OCI-LY7 (cell line): ENCODE data around the gene FGGY. TPM values are rescaled to one million over a fixed set of nuclear protein-coding genes. Genes with fewer than 3 reads are reported as not detected.

Experiments used
- BruUV-seq: library from RNA; stranded (reverse); fragments of 400-500 nt; replicated peaks from 2 replicates; lab custom pipeline; 2021; lab: Mats Ljungman, UMichigan
- CTCF ChIA-PET: fragments of 300-600 bp; sonication (Branson Sonifier 250); formaldehyde crosslinking; loops from one replicate; lab custom pipeline; 2022; ENCODE audit warnings: antibody characterized with exemption; ENCODE audit not compliant: unreplicated experiment; lab: Charles Lee
- POLR2A ChIA-PET: fragments of 300-600 bp; sonication (Branson Sonifier 250); formaldehyde crosslinking; loops from one replicate; lab custom pipeline; 2022; ENCODE audit warnings: antibody characterized with exemption; lab: Charles Lee
- DNase-seq: peaks from one replicate; pipeline ENCODE4 v3.0.0-alpha.2; 2015; ENCODE audit warnings: low spot score
- H2AFZ ChIP-seq: fragments of 200-600 bp; sonication (generic), shearing (Covaris generic); 2 replicates; pipeline ENCODE4 v1.6.1; 2014; ENCODE audit warnings: mild to moderate bottlenecking, antibody characterized with exemption, low read length, moderate library complexity
- H3K27ac ChIP-seq: fragments of 200-600 bp; sonication (generic); 2 replicates; pipeline ENCODE4 v1.5.1; 2014; ENCODE audit warnings: mixed run types, low read depth, mild to moderate bottlenecking, moderate library complexity, low read length, inconsistent platforms; ENCODE audit not compliant: poor library complexity, severe bottlenecking
- H3K36me3 ChIP-seq: fragments of 200-600 bp; sonication (generic); 2 replicates; pipeline ENCODE4 v1.6.1; 2014; ENCODE audit warnings: mild to moderate bottlenecking, antibody characterized with exemption, low read length, moderate library complexity, mixed read lengths; ENCODE audit not compliant: insufficient read depth
- H3K4me1 ChIP-seq: fragments of 200-600 bp; sonication (generic); 2 replicates; pipeline ENCODE4 v1.5.1; 2014; ENCODE audit warnings: mild to moderate bottlenecking, low read length; ENCODE audit not compliant: insufficient read depth, poor library complexity, severe bottlenecking
- H3K4me2 ChIP-seq: fragments of 200-600 bp; sonication (generic); 2 replicates; pipeline ENCODE4 v1.6.1; 2014; ENCODE audit warnings: mild to moderate bottlenecking, low read length
- H3K4me3 ChIP-seq: fragments of 200-600 bp; sonication (generic); 2 replicates; pipeline ENCODE4 v1.5.1; 2014; ENCODE audit warnings: mild to moderate bottlenecking, low read depth, low read length; ENCODE audit not compliant: poor library complexity, severe bottlenecking
- H3K79me2 ChIP-seq: fragments of 200-600 bp; sonication (generic); 2 replicates; pipeline ENCODE4 v1.6.1; 2016; ENCODE audit warnings: low read depth, mild to moderate bottlenecking, low read length, moderate library complexity, mixed read lengths; ENCODE audit not compliant: insufficient read depth
- H3K9me2 ChIP-seq: fragments of 200-600 bp; sonication (generic); 2 replicates; pipeline ENCODE4 v1.6.1; 2016; ENCODE audit warnings: mild to moderate bottlenecking, low read length, mixed read lengths; ENCODE audit not compliant: insufficient read depth
- H3K9me3 ChIP-seq: fragments of 200-600 bp; sonication (generic); 2 replicates; pipeline ENCODE4 v1.6.1; 2014; ENCODE audit warnings: mild to moderate bottlenecking, mixed run types, low read length, mixed read lengths
- H4K20me1 ChIP-seq: fragments of 200-600 bp; sonication (generic); 2 replicates; pipeline ENCODE4 v1.6.1; 2014; ENCODE audit warnings: mild to moderate bottlenecking, antibody characterized with exemption, low read length, moderate library complexity, mixed read lengths; ENCODE audit not compliant: insufficient read depth
- EZH2phosphoT487 ChIP-seq: fragments of 200-600 bp; sonication (generic); IDR thresholded peaks from 2 replicates; pipeline ENCODE4 v1.6.1; 2018; ENCODE audit warnings: low read depth, borderline replicate concordance, mild to moderate bottlenecking, mixed run types, antibody characterized with exemption, low read length, moderate library complexity, mixed read lengths
- intact Hi-C: fragments of 100-400 bp; cut with micrococcal nuclease; formaldehyde crosslinking; loops from one replicate; pipeline ENCODE4 v1.10.0; 2022; ENCODE audit not compliant: unreplicated experiment
- total RNA-seq, 2 experiments: library from RNA; depleted of rRNA in 1 of 2; stranded (reverse); fragments of >200 nt in 1 of 2; shearing (Covaris generic) in 1 of 2; gene quantifications; 2 replicates each; pipeline ENCODE4 v1.2.3, GENCODE V29; 2014 to 2022
- TF ChIP-seq, protein P1 (sequence below): fragments of 200-600 bp; sonication (generic); conservative IDR thresholded peaks from 2 replicates; pipeline ENCODE4 v1.5.1; 2014; ENCODE audit warnings: mild to moderate bottlenecking, antibody characterized with exemption, low read length, moderate library complexity, mixed read lengths

Gene FGGY
- total RNA-seq, 2 experiments from 2014 or later = 0.63 to 4.5 TPM

DNA sequence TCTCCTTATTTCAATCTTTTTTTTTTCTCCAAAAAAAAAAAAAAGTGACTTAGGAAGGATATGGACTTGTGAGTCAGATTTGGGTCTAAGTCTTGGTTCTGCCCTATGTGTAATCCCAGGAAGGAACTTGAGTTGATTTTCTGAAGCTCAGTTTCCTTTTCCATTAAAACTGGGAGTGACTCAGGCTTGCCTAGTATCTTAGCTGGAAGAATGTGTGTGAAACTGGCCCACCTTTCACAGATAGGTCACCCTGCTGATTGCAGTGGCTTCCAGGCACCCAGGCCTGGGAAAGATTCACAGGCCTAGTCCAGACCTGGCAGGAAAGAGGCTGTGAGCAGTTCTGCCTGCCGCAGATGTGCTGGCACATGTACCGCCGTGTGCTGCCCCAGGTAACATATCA lies 299.5 kb downstream of the FGGY start:
- H3K9me3 ChIP-seq = no peaks in the 10 kb centered on the region
- DNase-seq = no peak
- intact Hi-C loops = no loop called here
- CTCF ChIA-PET = no interaction called here
- H3K4me3 ChIP-seq = no peak overlapping the region
- H3K4me1 ChIP-seq = no peaks in the 10 kb centered on the region
- no peaks in the 10 kb centered on the region for H3K9me2 ChIP-seq
- no peak for TF ChIP-seq EZH2phosphoT487
- TF ChIP-seq, protein P1, sequence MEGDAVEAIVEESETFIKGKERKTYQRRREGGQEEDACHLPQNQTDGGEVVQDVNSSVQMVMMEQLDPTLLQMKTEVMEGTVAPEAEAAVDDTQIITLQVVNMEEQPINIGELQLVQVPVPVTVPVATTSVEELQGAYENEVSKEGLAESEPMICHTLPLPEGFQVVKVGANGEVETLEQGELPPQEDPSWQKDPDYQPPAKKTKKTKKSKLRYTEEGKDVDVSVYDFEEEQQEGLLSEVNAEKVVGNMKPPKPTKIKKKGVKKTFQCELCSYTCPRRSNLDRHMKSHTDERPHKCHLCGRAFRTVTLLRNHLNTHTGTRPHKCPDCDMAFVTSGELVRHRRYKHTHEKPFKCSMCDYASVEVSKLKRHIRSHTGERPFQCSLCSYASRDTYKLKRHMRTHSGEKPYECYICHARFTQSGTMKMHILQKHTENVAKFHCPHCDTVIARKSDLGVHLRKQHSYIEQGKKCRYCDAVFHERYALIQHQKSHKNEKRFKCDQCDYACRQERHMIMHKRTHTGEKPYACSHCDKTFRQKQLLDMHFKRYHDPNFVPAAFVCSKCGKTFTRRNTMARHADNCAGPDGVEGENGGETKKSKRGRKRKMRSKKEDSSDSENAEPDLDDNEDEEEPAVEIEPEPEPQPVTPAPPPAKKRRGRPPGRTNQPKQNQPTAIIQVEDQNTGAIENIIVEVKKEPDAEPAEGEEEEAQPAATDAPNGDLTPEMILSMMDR = no peak
- POLR2A ChIA-PET = interaction anchor here (0.7 kb wide), 1 partner anchor 33 kb away, joined by 3 read pairs; no protein-coding TSS in a partner anchor
- H3K4me2 ChIP-seq = no peak overlapping the region
- H4K20me1 ChIP-seq = no peaks in the 10 kb centered on the region
- no peaks in the 10 kb centered on the region for H3K36me3 ChIP-seq
- H3K79me2 ChIP-seq = no peaks in the 10 kb centered on the region
- no peak overlapping the region for H2AFZ ChIP-seq
- no peak overlapping the region for H3K27ac ChIP-seq
- no TSS peak for BruUV-seq

DNA sequence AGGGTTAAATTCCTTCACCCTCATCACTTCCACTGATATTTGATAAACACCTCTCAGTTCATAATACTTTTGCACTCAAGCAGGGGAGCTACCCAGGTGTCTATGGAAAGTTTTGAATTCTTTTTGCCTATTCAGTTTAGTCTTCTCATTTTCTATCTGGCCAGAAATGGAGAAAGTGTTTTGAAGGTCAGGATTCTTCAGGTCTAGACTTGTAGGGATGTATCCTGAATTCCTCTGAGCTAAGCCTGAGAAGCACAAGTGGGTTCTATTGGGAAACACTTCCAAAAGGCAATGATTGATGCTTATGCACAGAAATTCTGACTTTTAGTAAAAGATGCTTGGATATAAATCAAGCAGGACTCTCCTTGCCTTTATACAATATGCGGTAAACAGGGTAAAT lies 300.1 kb downstream of the FGGY start:
- ChIA-PET CTCF (no interaction called here), POLR2A (interaction anchor here (0.6 to 0.7 kb wide), 3 partner anchors 32 to 1447 kb away, joined by 3 to 4 read pairs (median 3); no protein-coding TSS in a partner anchor)
- DNase-seq = no peak
- H3K4me2 ChIP-seq = no peak overlapping the region
- H3K27ac ChIP-seq = no peak overlapping the region
- no peaks in the 10 kb centered on the region for H3K9me3 ChIP-seq
- no peaks in the 10 kb centered on the region for H3K36me3 ChIP-seq
- intact Hi-C loops = no loop called here
- no peak for TF ChIP-seq EZH2phosphoT487
- TF ChIP-seq, protein P1 = no peak
- no peaks in the 10 kb centered on the region for H3K9me2 ChIP-seq
- no peaks in the 10 kb centered on the region for H3K4me1 ChIP-seq
- H3K79me2 ChIP-seq = no peaks in the 10 kb centered on the region
- no peak overlapping the region for H3K4me3 ChIP-seq
- no peak overlapping the region for H2AFZ ChIP-seq
- no TSS peak for BruUV-seq
- H4K20me1 ChIP-seq = no peaks in the 10 kb centered on the region

DNA sequence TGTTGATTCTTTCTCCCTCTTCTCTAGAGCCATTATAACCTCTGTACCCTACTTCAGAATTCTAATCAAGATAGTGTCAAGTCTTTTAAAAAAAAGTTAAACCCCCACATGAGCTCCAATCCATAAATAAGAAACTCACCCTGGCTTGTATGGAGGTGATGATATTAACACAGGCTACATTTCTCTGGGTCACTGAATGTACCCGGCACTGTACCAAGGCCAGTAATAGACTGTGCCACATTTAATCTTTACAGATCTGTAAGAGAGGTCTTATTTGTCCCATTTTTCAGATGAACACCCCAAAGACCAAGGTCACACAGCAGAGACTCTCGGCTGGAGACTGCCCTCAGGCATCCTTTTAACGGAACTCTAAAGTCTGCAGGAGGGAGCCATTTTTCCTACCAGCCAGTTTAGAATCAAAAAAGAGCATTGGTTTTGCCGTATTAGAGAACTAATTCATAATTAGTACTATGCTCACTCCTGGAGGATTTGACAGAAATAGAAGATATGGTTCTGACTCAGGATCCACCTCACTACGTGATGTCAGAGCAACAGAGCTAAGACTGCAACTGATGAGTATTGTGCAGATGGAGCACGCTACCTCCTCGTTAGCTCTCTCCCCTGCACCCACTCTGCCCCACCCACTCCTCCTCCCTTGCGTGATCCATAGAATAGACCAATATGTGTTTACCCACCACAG lies 300.7 kb downstream of the FGGY start:
- POLR2A ChIA-PET = interaction anchor here (0.6 to 0.7 kb wide), 2 partner anchors 1278 to 1447 kb away, joined by 3 to 4 read pairs; no protein-coding TSS in a partner anchor

More for the DNA sequence above, 300.7 kb downstream of the FGGY start:
- Histone ChIP-seq H4K20me1 (no peaks in the 10 kb centered on the region), H3K9me3 (no peaks in the 10 kb centered on the region), H3K79me2 (no peaks in the 10 kb centered on the region), H3K4me1 (no peaks in the 10 kb centered on the region), H2AFZ (no peak overlapping the region), H3K27ac (no peak overlapping the region), H3K4me2 (no peak overlapping the region), H3K36me3 (no peaks in the 10 kb centered on the region), H3K9me2 (no peaks in the 10 kb centered on the region), H3K4me3 (no peak overlapping the region)
- DNase-seq = no peak
- no TSS peak for BruUV-seq
- CTCF ChIA-PET = no interaction called here
- intact Hi-C loops = no loop called here
- TF ChIP-seq EZH2phosphoT487 = no peak
- TF ChIP-seq, protein P1 = no peak
